ENCODE measurements around the gene SLC22A13.

DNA sequence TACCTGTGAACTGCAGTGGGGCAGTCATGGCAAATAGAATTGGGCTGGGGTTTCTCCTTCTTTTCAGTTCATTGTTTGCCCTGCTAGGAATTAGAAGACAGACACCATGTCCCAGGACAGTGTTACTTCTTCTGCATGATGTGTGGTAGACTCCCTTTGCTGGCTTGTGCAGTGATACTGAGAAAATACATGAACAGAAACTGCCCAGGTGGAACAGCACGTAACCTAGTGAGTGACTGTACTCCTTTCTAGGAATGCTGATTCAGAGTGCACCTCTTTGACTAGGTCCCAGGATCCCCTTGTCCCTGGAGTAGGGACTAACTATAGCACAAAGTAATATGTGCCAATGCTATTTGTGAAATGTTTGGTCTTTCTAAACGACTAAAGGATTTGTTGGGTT, 10.7 kb upstream of the SLC22A13 start:
- TF ChIP-seq EZH2phosphoT487 (IDR thresholded peaks at IDR 0.05; ENCODE audit: borderline replicate concordance) = no peak
- TF ChIP-seq, protein P1, sequence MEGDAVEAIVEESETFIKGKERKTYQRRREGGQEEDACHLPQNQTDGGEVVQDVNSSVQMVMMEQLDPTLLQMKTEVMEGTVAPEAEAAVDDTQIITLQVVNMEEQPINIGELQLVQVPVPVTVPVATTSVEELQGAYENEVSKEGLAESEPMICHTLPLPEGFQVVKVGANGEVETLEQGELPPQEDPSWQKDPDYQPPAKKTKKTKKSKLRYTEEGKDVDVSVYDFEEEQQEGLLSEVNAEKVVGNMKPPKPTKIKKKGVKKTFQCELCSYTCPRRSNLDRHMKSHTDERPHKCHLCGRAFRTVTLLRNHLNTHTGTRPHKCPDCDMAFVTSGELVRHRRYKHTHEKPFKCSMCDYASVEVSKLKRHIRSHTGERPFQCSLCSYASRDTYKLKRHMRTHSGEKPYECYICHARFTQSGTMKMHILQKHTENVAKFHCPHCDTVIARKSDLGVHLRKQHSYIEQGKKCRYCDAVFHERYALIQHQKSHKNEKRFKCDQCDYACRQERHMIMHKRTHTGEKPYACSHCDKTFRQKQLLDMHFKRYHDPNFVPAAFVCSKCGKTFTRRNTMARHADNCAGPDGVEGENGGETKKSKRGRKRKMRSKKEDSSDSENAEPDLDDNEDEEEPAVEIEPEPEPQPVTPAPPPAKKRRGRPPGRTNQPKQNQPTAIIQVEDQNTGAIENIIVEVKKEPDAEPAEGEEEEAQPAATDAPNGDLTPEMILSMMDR (conservative IDR thresholded peaks at IDR 0.05; ENCODE audit: low read length) = no peak

Measured in Loucy (cell line).